GM12874 (cell line): ENCODE results near the gene CACNB1.

Source experiments
- TF ChIP-seq, protein P1 (sequence below): IDR thresholded peaks from 2 replicates; pipeline ENCODE4 v1.5.1; 2011; ENCODE audit warnings: low read depth, mild to moderate bottlenecking, control low read depth, low read length, moderate library complexity; ENCODE audit not compliant: insufficient read depth

Gene CACNB1

DNA sequence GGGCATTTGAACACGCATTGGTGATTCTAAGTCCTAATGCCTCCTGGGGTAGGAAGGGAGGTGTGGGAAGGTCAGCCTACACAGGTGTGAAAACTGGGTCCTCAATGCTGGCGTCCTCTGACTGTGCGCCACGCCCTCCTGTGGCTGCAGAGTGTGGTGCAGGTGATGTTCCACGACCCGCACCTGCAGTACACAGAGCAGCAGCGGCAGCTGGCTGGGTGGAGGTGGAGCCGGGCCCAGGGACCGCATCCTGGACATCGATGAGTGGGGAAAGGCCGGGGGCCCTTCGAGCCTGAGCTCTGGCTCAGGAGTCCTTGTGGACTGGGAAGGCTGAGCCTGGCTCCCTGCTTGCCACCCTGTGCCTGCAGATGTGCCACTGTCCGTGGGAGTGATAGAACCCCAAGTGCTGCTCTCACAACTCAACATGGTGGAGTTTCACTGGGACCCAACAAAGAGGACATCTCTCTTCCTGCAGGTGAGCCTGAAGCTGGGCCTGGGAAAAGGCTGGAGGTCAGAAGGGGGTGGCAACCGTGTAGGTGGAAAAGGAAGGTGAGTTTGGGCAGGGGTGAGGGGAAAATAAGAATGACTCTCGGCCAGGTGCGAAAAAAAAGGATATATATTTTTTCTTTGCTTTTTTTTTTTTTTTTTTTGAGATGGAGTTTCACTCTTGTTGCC lies 42.3 kb upstream of the CACNB1 start:
- TF ChIP-seq, protein P1, sequence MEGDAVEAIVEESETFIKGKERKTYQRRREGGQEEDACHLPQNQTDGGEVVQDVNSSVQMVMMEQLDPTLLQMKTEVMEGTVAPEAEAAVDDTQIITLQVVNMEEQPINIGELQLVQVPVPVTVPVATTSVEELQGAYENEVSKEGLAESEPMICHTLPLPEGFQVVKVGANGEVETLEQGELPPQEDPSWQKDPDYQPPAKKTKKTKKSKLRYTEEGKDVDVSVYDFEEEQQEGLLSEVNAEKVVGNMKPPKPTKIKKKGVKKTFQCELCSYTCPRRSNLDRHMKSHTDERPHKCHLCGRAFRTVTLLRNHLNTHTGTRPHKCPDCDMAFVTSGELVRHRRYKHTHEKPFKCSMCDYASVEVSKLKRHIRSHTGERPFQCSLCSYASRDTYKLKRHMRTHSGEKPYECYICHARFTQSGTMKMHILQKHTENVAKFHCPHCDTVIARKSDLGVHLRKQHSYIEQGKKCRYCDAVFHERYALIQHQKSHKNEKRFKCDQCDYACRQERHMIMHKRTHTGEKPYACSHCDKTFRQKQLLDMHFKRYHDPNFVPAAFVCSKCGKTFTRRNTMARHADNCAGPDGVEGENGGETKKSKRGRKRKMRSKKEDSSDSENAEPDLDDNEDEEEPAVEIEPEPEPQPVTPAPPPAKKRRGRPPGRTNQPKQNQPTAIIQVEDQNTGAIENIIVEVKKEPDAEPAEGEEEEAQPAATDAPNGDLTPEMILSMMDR, result peak; percentile 85

DNA sequence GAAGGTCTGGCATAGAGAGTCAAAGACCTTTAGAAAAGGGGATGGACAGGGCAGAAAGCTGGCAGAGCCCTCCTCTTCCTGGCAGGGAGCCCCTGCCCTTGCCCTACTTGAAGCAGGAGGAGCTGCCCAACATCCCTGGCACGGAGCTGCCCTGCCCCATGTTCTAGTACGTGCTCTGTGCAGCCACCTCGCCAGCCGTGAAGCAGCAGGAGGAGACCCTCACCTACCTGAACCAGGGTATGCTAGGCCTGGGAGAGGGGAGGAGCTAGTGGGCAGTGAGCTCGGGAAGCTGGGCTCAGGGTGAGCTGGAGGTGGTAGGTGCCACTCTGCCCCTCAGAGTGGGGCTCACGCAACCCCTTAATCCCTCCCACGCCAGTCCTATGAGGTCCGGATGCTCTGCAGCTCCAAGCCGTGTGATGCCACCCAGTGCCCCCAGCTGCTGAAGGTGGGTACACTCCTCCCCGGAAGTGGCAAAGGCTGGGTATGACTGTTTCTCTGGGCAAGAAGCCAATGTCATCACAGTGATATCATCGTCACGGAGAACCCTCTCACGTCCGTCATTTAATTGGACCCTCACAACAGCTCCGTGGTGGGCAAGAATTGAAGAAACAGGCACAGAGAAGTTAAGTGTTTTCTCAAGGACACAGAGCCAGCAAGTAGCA lies 41.0 kb upstream of the CACNB1 start:
- TF ChIP-seq, protein P1, result no peak

DNA sequence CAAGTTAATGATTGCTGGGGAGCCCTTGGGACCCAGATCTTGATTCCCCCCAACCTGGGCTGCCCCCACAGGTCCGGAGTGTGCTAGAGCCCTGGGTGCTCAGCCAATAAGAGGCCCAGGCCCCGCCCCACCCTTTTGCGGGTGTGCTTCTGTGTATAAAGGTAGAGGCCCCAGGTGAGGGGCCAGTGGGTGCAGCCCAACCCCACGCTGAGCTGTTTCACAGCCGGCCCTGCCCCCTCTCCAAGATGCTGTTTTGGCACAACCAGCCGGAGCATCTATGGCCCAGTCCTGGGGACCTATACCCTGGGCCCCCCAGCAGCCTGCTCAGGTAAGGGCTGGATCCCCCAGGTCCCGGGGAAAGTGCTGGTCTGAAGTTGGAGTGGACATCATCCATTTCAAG lies 40.1 kb upstream of the CACNB1 start:
- TF ChIP-seq, protein P1, result no peak

DNA sequence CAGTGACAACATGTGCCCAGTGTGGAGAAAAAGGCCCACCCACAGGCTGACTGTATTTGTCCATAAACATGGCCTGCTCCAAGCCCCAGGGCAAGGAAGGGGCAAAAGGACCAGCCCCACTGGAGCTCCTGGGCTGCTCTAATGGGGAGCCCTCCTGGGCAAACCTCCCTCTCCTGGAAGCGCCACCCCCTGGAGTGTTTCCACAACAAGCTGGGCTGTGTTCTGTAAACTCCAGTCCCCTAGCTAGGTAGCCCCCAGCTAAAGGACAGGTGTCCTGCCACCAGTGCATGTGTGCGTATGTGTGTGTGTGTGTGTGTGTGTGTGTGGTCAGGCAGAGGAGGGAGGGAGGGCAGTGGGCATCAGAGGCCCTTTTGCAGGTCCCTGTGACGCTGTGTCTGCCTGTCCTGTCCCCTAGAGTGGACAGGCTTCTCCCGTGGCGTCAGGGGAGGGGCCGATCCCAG lies 39.5 kb upstream of the CACNB1 start:
- TF ChIP-seq, protein P1, result no peak

DNA sequence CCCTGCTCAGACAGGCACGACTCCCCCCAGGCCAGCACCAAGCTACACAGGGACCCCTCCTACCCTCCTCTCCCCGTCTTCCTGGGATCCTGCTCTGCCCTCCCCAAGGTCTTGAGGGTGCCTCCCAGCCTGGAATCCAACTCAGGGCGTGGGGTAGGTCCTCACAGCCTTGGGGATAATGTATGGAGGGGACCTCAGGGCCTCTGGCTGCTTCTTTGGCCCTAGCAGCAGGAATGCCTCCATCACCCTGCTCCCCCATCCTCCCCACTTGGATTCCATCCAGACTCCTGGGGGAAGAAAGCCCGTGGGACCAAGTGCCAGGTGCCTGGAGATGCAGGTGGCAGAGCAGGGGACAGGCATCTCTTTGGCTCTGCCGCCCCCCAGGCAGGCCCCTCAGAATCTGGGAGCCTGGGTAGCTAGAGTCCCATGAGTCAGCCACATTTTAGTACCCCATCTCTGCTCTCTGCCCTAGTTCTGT lies 39.0 kb upstream of the CACNB1 start:
- TF ChIP-seq, protein P1, result no peak

DNA sequence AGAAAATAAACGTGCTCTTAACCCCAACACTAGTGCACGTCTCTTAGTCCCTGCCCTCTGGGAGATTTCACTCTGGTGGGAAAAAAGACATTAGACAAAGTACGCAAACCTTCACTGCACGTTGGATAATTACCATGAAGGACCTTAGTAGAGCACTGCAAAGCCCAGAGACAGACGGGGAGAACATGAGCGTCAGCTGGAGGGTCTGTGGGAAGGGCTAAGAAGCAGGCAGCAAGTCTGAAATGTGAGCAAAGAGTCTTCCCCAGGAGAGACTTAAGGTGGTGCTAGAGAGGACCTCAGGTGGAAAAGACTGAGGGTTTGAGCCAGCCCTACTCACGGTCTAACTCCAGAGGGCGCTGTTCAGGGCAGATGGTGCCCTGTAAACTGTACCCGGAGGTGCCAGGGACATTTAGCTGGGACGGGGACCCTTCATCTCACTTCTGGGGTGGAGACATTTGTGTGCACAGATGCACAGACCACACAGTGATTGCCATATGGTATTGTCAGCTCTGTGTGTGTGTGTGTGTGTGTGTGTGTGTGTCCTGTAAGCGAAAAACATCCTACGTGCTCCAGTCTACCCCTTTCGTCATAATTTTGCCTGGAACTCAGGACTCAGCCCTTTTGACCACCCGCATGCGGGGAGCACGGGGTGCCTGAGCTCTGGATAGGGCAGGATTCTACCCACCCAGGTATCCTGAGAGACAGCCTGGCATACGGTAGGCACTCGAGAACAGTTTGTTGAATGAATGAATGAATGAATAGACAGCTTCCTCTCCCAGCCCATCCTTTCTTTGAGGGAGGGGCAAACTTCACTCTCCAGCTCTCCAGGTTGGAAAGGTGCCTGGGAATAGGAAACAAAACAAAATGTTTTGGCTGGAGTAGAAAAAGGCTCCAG lies 38.3 kb upstream of the CACNB1 start:
- TF ChIP-seq, protein P1, result peak; percentile 92
